GM19025 (cell line): Measurements from ENCODE around the gene IQGAP2.
"Not testable (repeated sequence)": the region's sequence is repeated elsewhere in the genome, so short reads cannot be mapped to it uniquely, and the experiment has no call there.

Source experiments
- ATAC-seq: cut with Tn5 transposase; IDR thresholded peaks from one replicate; pipeline ENCODE4 v1.9.1; 2021; ENCODE audit warnings: mild to moderate bottlenecking, low read depth, moderate library complexity; ENCODE audit not compliant: unreplicated experiment

The IQGAP2 gene

GRCh38 chr5:76526950-76527583 lies 124.0 kb downstream of the IQGAP2 start:
- ATAC-seq: no peak

GRCh38 chr5:76527685-76528161 lies 124.6 kb downstream of the IQGAP2 start:
- no peak for ATAC-seq

- no peak for ATAC-seq
Measured at GRCh38 chr5:76528547-76529331, 125.7 kb downstream of the IQGAP2 start.

- ATAC-seq: no peak
Measured at GRCh38 chr5:76529464-76530344, 126.6 kb downstream of the IQGAP2 start.

GRCh38 chr5:76532052-76532451 lies 129.0 kb downstream of the IQGAP2 start:
- no peak for ATAC-seq

GRCh38 chr5:76532973-76533372 lies 129.9 kb downstream of the IQGAP2 start:
- ATAC-seq: no peak

- no peak for ATAC-seq
Measured at GRCh38 chr5:76535577-76535976, 132.5 kb downstream of the IQGAP2 start.

GRCh38 chr5:76537073-76537543 lies 134.0 kb downstream of the IQGAP2 start:
- no peak for ATAC-seq

GRCh38 chr5:76542241-76542640 lies 139.2 kb downstream of the IQGAP2 start:
- no peak for ATAC-seq

GRCh38 chr5:76542887-76543690 lies 140.0 kb downstream of the IQGAP2 start:
- no peak for ATAC-seq

- no peak for ATAC-seq
Measured at GRCh38 chr5:76544268-76544926, 141.3 kb downstream of the IQGAP2 start.

GRCh38 chr5:76545184-76545583 lies 142.1 kb downstream of the IQGAP2 start:
- no peak for ATAC-seq

GRCh38 chr5:76546497-76547102 lies 143.5 kb downstream of the IQGAP2 start:
- ATAC-seq: no peak

- peak; percentile 63 for ATAC-seq
Measured at GRCh38 chr5:76547242-76547890, 144.3 kb downstream of the IQGAP2 start.

GRCh38 chr5:76547891-76548524 lies 144.9 kb downstream of the IQGAP2 start:
- ATAC-seq: peak; percentile 14

GRCh38 chr5:76548525-76549229 lies 145.6 kb downstream of the IQGAP2 start:
- ATAC-seq: no peak

- ATAC-seq: not testable (repeated sequence)
Measured at GRCh38 chr5:76550881-76551280, 147.8 kb downstream of the IQGAP2 start.
